Activated naive CD8-positive, alpha-beta T cell treated with anti-CD3 and anti-CD28 coated beads for 36 hours (primary cell): ENCODE data around the gene DCLK1. TPM values are rescaled to one million over a fixed set of nuclear protein-coding genes. Genes with fewer than 3 reads are reported as not detected.

Experiments used
- DNase-seq: peaks from one replicate; pipeline ENCODE4 v3.0.0; 2021
- H3K27ac Mint-ChIP-seq: one replicate; pipeline ENCODE4 v1.8.0; 2022; ENCODE audit warnings: mild to moderate bottlenecking, moderate library complexity, mixed read lengths
- H3K27me3 Mint-ChIP-seq: one replicate; pipeline ENCODE4 v1.8.0; 2022; ENCODE audit warnings: mild to moderate bottlenecking, mixed read lengths
- H3K36me3 Mint-ChIP-seq: one replicate; pipeline ENCODE4 v1.8.0; 2021; ENCODE audit warnings: mild to moderate bottlenecking, mixed read lengths
- H3K4me1 Mint-ChIP-seq: one replicate; pipeline ENCODE4 v1.8.0; 2021; ENCODE audit warnings: mixed read lengths
- H3K4me3 Mint-ChIP-seq: one replicate; pipeline ENCODE4 v1.8.0; 2022; ENCODE audit warnings: mild to moderate bottlenecking, moderate library complexity, mixed read lengths
- H3K9me3 Mint-ChIP-seq: one replicate; pipeline ENCODE4 v1.8.0; 2022; ENCODE audit warnings: mixed read lengths
- total RNA-seq, 2 experiments: library from RNA; stranded (reverse); gene quantifications; one replicate each; pipeline ENCODE4 v1.2.3, GENCODE V29; 2021

Gene DCLK1
- total RNA-seq, 2 experiments from 2014 or later, result not detected

DNA sequence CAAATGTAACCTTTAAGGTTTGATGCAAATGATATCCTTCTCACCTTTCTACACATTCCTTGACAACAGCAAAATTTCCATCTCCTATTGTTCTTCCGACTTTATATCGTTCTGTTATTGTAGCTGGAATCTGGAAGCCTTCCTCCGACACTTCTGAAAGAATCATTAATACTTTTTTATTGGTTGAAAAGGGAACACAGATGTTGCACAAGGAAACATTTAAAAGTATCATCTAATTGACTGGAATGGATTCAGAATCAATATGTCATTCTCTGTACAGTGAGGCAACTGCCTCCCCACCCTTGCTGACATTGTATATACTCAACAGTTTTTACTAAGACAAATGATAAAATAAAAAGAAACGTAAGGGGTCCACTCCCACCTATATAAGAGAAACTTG lies 295.2 kb downstream of the DCLK1 start:
- H3K4me3 Mint-ChIP-seq, result no peak overlapping the region
- no peaks in the 10 kb centered on the region for H3K36me3 Mint-ChIP-seq
- no peaks in the 10 kb centered on the region for H3K4me1 Mint-ChIP-seq
- H3K27me3 Mint-ChIP-seq, result peaks cover 5% of the 10 kb centered on the region
- H3K9me3 Mint-ChIP-seq, result no peaks in the 10 kb centered on the region
- no peak for DNase-seq
- H3K27ac Mint-ChIP-seq, result no peak overlapping the region

DNA sequence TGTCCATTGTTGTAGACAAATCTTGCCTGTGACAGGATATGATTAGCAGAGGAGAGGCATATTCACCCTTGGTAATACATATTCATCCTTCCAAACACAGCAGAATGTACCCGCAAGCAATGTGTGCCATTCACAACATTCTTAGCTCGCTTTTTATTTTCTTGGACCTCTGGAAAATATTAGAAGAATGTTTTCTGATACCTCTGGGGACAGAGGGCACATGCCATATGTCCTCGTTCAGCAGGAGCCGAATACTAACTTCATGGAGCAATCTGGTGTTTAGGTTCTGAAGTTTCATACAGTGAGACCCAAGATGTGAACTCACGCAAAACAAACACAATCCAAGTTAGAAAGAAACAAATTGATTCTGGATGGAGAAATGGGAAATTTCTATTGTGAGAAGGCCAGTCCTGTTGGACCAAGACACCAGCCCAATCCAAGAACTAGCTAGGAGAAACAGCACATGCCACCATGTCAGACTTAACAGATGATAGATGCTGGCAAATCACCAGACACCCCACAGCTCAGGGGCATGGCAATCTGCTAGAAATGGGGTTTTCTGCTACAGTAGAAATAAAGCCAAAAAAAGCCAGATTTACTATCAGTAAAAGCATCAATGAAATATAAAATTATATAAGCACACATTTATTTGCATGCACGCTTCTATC lies 297.4 kb downstream of the DCLK1 start:
- no peaks in the 10 kb centered on the region for H3K4me1 Mint-ChIP-seq
- H3K9me3 Mint-ChIP-seq, result no peaks in the 10 kb centered on the region
- peaks cover 5% of the 10 kb centered on the region for H3K27me3 Mint-ChIP-seq
- H3K27ac Mint-ChIP-seq, result no peak overlapping the region
- no peak overlapping the region for H3K4me3 Mint-ChIP-seq
- no peaks in the 10 kb centered on the region for H3K36me3 Mint-ChIP-seq
- no peak for DNase-seq

DNA sequence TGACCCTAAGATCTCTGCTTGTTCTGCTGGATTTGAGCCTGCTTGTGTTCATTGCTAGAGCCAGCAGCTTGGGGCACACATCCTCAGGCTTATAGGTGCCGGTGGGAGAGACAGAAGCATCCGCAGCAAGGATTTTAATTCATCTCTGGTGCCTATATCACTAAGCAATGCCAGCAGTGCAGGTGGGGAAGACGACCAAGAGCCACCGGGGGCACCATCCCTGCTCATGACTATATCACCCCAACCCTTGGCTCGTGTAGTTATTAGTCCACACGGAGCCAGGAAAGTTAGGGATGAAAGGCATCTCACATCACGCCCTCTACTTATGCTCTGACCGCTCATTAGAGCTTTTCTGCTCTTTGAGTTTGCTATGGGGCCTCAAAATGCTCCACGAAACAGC lies 298.2 kb downstream of the DCLK1 start:
- Mint-ChIP-seq H3K4me3 (no peak overlapping the region), H3K36me3 (no peaks in the 10 kb centered on the region), H3K9me3 (no peaks in the 10 kb centered on the region), H3K27ac (no peak overlapping the region), H3K27me3 (peaks cover 5% of the 10 kb centered on the region), H3K4me1 (no peaks in the 10 kb centered on the region)
- no peak for DNase-seq

DNA sequence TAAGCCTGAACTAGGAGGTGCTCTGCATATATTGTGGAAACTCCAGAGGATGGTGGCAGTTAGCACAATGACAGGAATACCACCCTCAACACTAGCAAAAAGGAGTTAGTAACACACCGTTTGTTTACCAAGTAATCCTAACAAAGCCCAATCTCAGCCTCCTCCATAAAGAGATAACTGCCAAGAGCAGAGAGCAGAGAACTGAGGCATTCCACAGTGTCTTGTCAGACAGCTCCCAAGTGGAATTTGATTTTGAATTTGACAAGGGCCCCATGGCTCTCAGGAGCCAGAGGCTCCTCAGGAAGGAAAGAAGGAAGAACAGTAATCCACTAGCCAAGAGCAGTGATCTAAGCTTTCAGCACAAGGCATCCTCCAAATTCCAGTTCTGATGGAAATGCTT lies 298.6 kb downstream of the DCLK1 start:
- H3K4me1 Mint-ChIP-seq, result no peaks in the 10 kb centered on the region
- DNase-seq, result no peak
- H3K27me3 Mint-ChIP-seq, result peaks cover 5% of the 10 kb centered on the region
- H3K4me3 Mint-ChIP-seq, result no peak overlapping the region
- no peaks in the 10 kb centered on the region for H3K36me3 Mint-ChIP-seq
- no peaks in the 10 kb centered on the region for H3K9me3 Mint-ChIP-seq
- H3K27ac Mint-ChIP-seq, result no peak overlapping the region

DNA sequence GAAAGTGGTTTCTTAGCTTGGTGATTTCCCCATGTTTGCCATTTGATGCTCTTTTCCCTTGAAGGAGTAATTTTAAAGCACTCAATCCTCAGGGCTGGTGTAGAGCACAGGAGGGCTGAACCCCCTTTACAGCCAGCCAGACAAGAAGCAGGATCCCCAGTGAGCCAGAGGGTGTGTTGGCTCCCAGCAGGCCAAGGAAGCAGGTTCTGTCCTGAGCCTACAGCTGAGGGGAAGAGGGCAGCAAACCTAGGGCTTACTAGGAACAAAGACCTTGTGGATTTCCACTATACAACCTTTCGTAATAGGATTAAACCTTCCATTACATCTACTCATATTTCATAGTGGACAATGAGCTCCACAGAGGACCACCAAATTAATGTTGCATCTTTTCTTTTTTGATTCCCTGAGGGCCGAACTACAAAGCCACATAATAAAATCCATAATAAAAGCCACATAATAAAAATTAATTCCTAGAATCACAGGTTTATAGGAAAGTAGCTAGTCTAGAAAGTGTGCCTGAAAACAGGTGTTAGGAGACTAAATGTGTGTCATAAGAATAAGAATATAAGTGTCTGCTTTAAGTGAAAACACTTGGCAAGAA lies 300.2 kb downstream of the DCLK1 start:
- DNase-seq, result no peak
- Mint-ChIP-seq H3K27ac (no peak overlapping the region), H3K4me1 (no peaks in the 10 kb centered on the region), H3K36me3 (no peaks in the 10 kb centered on the region), H3K9me3 (no peaks in the 10 kb centered on the region), H3K4me3 (no peak overlapping the region), H3K27me3 (peaks cover 5% of the 10 kb centered on the region)

DNA sequence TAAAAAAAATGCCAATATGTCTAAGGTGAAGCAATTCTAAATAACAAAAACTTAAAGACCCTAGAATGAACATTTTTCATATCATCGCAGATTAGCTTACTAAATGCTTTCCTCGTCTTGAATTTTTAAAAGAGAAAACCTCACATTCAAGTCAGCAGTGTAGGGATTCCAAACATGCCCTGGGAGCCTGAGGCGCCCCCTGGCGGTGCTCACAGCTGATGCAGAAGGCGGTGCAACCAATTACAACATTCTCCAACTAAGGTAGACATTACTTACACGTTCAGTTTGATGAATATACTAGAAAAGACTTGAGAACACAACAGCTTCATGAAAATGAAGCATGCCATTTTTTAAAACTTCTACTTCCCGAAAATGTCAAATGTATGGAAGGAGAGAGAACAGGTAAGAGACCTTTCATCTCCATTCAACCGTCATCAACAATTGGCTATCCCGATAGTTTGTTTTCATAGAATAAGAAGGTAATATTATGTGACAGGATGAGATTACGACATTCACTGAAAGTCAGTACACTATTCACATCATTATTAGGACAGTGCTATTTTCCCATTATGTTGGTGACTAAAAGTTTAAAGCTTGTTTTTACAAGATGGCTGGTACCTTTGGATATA lies 304.4 kb downstream of the DCLK1 start:
- DNase-seq, result no peak
- Mint-ChIP-seq H3K4me3 (no peak overlapping the region), H3K4me1 (no peaks in the 10 kb centered on the region), H3K36me3 (no peaks in the 10 kb centered on the region), H3K27me3 (no peaks in the 10 kb centered on the region), H3K27ac (no peak overlapping the region), H3K9me3 (no peaks in the 10 kb centered on the region)

GRCh38 chr13:35824825-35825224 lies 306.4 kb downstream of the DCLK1 start:
- Mint-ChIP-seq H3K27me3 (no peaks in the 10 kb centered on the region), H3K4me3 (no peak overlapping the region), H3K9me3 (no peaks in the 10 kb centered on the region), H3K27ac (no peak overlapping the region), H3K36me3 (no peaks in the 10 kb centered on the region), H3K4me1 (no peaks in the 10 kb centered on the region)
- no peak for DNase-seq

DNA sequence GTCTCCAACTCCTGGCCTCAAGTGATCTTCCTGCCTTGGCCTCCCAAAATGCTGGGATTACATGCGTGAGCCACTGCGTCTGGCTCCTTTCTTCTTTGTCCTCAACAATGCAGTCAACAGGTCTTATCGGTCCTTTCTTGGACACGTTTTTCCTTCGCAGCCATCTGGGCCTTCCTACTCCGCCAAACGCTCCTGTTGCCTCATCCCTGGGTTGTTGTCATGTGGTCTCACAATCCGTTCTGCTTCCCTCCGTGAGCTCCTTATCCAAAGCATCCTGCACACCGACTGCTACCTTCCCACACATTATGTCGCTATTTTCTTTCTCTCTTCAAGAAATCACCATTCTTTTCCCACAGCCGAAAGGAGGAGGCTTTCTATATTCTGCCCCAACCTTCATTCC lies 306.8 kb downstream of the DCLK1 start:
- H3K27me3 Mint-ChIP-seq, result no peaks in the 10 kb centered on the region
- no peaks in the 10 kb centered on the region for H3K9me3 Mint-ChIP-seq
- no peaks in the 10 kb centered on the region for H3K4me1 Mint-ChIP-seq
- no peak overlapping the region for H3K4me3 Mint-ChIP-seq
- H3K36me3 Mint-ChIP-seq, result no peaks in the 10 kb centered on the region
- no peak for DNase-seq
- no peak overlapping the region for H3K27ac Mint-ChIP-seq

GRCh38 chr13:35822666-35823065 lies 308.5 kb downstream of the DCLK1 start:
- no peak overlapping the region for H3K4me3 Mint-ChIP-seq
- H3K27me3 Mint-ChIP-seq, result peaks cover 8% of the 10 kb centered on the region
- no peak overlapping the region for H3K27ac Mint-ChIP-seq
- H3K9me3 Mint-ChIP-seq, result no peaks in the 10 kb centered on the region
- DNase-seq, result no peak
- H3K36me3 Mint-ChIP-seq, result no peaks in the 10 kb centered on the region
- H3K4me1 Mint-ChIP-seq, result no peaks in the 10 kb centered on the region

- no peaks in the 10 kb centered on the region for H3K9me3 Mint-ChIP-seq
- no peak overlapping the region for H3K4me3 Mint-ChIP-seq
- DNase-seq, result no peak
- no peaks in the 10 kb centered on the region for H3K36me3 Mint-ChIP-seq
- peaks cover 8% of the 10 kb centered on the region for H3K27me3 Mint-ChIP-seq
- no peaks in the 10 kb centered on the region for H3K4me1 Mint-ChIP-seq
- H3K27ac Mint-ChIP-seq, result no peak overlapping the region
These were observed 312.5 kb downstream of the DCLK1 start for GRCh38 chr13:35818633-35819067.

- H3K4me3 Mint-ChIP-seq, result no peak overlapping the region
- no peaks in the 10 kb centered on the region for H3K4me1 Mint-ChIP-seq
- no peak overlapping the region for H3K27ac Mint-ChIP-seq
These were observed 313.3 kb downstream of the DCLK1 start for GRCh38 chr13:35817642-35818607.

DNA sequence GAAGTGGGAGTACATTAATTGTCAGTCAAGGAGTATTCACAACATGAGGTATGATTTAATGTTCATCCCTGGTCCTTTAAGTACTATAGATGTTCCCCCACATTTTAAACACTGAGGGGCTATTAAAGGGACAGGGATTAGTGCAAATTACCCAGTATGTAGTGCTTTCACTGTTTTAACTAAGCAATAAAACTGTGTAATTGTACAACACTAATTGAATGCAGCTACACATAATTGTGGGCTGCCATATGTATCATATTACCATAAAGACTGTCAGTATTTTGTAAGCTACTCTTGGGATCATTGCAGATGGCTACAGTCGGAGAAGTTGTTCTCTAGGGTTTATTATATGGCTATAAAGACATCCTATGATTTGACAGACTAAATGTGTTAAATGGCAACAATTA lies 316.6 kb downstream of the DCLK1 start:
- Mint-ChIP-seq H3K36me3 (no peaks in the 10 kb centered on the region), H3K27me3 (peaks cover 8% of the 10 kb centered on the region), H3K4me1 (no peaks in the 10 kb centered on the region)

More at GRCh38 chr13:35817642-35818607, 313.3 kb downstream of the DCLK1 start:
- no peak for DNase-seq
- no peaks in the 10 kb centered on the region for H3K36me3 Mint-ChIP-seq
- no peaks in the 10 kb centered on the region for H3K9me3 Mint-ChIP-seq
- H3K27me3 Mint-ChIP-seq, result peaks cover 8% of the 10 kb centered on the region

GRCh38 chr13:35812736-35813135 lies 318.4 kb downstream of the DCLK1 start:
- no peak overlapping the region for H3K27ac Mint-ChIP-seq
- no peaks in the 10 kb centered on the region for H3K36me3 Mint-ChIP-seq
- no peaks in the 10 kb centered on the region for H3K4me1 Mint-ChIP-seq
- no peaks in the 10 kb centered on the region for H3K9me3 Mint-ChIP-seq
- DNase-seq, result no peak
- H3K27me3 Mint-ChIP-seq, result no peaks in the 10 kb centered on the region
- no peak overlapping the region for H3K4me3 Mint-ChIP-seq

More for the DNA sequence above, 316.6 kb downstream of the DCLK1 start:
- no peak for DNase-seq
- no peak overlapping the region for H3K27ac Mint-ChIP-seq
- no peaks in the 10 kb centered on the region for H3K9me3 Mint-ChIP-seq
- no peak overlapping the region for H3K4me3 Mint-ChIP-seq

GRCh38 chr13:35810321-35810720 lies 320.9 kb downstream of the DCLK1 start:
- H3K36me3 Mint-ChIP-seq, result no peaks in the 10 kb centered on the region
- no peak overlapping the region for H3K27ac Mint-ChIP-seq
- no peaks in the 10 kb centered on the region for H3K9me3 Mint-ChIP-seq
- no peak overlapping the region for H3K4me3 Mint-ChIP-seq
- DNase-seq, result no peak
- peaks cover under 1% of the 10 kb centered on the region for H3K27me3 Mint-ChIP-seq
- no peaks in the 10 kb centered on the region for H3K4me1 Mint-ChIP-seq

GRCh38 chr13:35808846-35809245 lies 322.3 kb downstream of the DCLK1 start:
- H3K27ac Mint-ChIP-seq, result no peak overlapping the region
- H3K9me3 Mint-ChIP-seq, result no peaks in the 10 kb centered on the region
- H3K36me3 Mint-ChIP-seq, result no peaks in the 10 kb centered on the region
- H3K4me1 Mint-ChIP-seq, result no peaks in the 10 kb centered on the region
- no peak for DNase-seq
- H3K27me3 Mint-ChIP-seq, result peaks cover 7% of the 10 kb centered on the region
- H3K4me3 Mint-ChIP-seq, result no peak overlapping the region
